Panc1 (cell line): Measurements from ENCODE around the gene SLC30A3. TPM values are rescaled to one million over a fixed set of nuclear protein-coding genes. Genes with fewer than 3 reads are reported as not detected.
A peak's percentile ranks its signal among the peaks of the same experiment; 100 is the strongest.

Experiments
- ATAC-seq: fragments of 200-7000 bp; cut with Tn5 transposase; 2 replicates; pipeline ENCODE4 v1.9.1; 2020; ENCODE audit warnings: mild to moderate bottlenecking, moderate library complexity
- BruUV-seq: library from RNA; stranded (reverse); fragments of 400-500 nt; replicated peaks from 2 replicates; lab custom pipeline; 2021; lab: Mats Ljungman, UMichigan
- CTCF ChIA-PET: fragments of 300-600 bp; sonication (Branson Sonifier 250); formaldehyde crosslinking; loops from one replicate; lab custom pipeline; 2022; ENCODE audit warnings: antibody characterized with exemption; lab: Charles Lee
- POLR2A ChIA-PET: fragments of 300-600 bp; sonication (Branson Sonifier 250); formaldehyde crosslinking; loops from one replicate; lab custom pipeline; 2022; ENCODE audit warnings: antibody characterized with exemption; lab: Charles Lee
- DNase-seq: peaks from one replicate; pipeline ENCODE4 v3.0.0-alpha.2; 2010; ENCODE audit warnings: low read depth, low spot score
- H3K27ac ChIP-seq: 2 replicates; pipeline ENCODE4 v1.5.1; 2011; ENCODE audit warnings: mild to moderate bottlenecking, low read length, inconsistent platforms
- H3K27me3 ChIP-seq: fragments of 200-500 bp; sonication (Bioruptor generic); 2 replicates; pipeline ENCODE4 v1.6.0; 2014; ENCODE audit warnings: low read length, inconsistent platforms; ENCODE audit not compliant: control insufficient read depth, insufficient read depth
- H3K36me3 ChIP-seq: fragments of 200-500 bp; sonication (Bioruptor generic); 2 replicates; pipeline ENCODE4 v1.5.1; 2014; ENCODE audit warnings: inconsistent platforms, mild to moderate bottlenecking, low read length, moderate library complexity; ENCODE audit not compliant: control insufficient read depth, insufficient read depth
- H3K4me1 ChIP-seq: 2 replicates; pipeline ENCODE4 v1.5.1; 2011; ENCODE audit warnings: inconsistent platforms, mild to moderate bottlenecking, low read length, moderate library complexity; ENCODE audit not compliant: control insufficient read depth, insufficient read depth
- H3K4me3 ChIP-seq, 2 experiments: 2 replicates each; pipeline ENCODE4 v1.5.1; 2011 to 2012; ENCODE audit warnings: low read depth in 2 of 2, low read length in 2 of 2, mild to moderate bottlenecking in 2 of 2, inconsistent platforms in 1 of 2, moderate library complexity in 1 of 2
- H3K9me3 ChIP-seq: fragments of 200-500 bp; sonication (Bioruptor generic); 2 replicates; pipeline ENCODE4 v1.5.1; 2014; ENCODE audit warnings: low read depth, mild to moderate bottlenecking, inconsistent platforms, low read length, moderate library complexity; ENCODE audit not compliant: control insufficient read depth, insufficient read depth
- CTCF ChIP-seq: fragments of 450-650 bp; IDR thresholded peaks from 2 replicates; pipeline ENCODE4 v1.5.1; 2017; ENCODE audit warnings: mild to moderate bottlenecking
- POLR2AphosphoS5 ChIP-seq: IDR thresholded peaks from 2 replicates; pipeline ENCODE4 v1.6.1; 2012; ENCODE audit warnings: mild to moderate bottlenecking, low read depth, low read length, moderate library complexity
- REST ChIP-seq, 2 experiments: IDR thresholded peaks; 2 replicates each; pipeline ENCODE4 v1.6.1; 2011 to 2012; ENCODE audit warnings: low read depth in 2 of 2, control low read depth in 1 of 2, low read length in 1 of 2, mild to moderate bottlenecking in 1 of 2, moderate library complexity in 1 of 2; ENCODE audit not compliant: insufficient read depth in 1 of 2
- SIN3A ChIP-seq: IDR thresholded peaks from 2 replicates; pipeline ENCODE4 v1.6.1; 2012; ENCODE audit warnings: low read depth, mild to moderate bottlenecking, low read length, moderate library complexity, borderline replicate concordance; ENCODE audit not compliant: insufficient read depth
- TCF7L2 ChIP-seq: IDR thresholded peaks from 2 replicates; pipeline ENCODE4 v1.6.1; 2011; ENCODE audit warnings: mild to moderate bottlenecking, low read depth, low read length, inconsistent platforms
- in situ Hi-C: cut with HindIII; loops from 2 replicates; pipeline ENCODE4 v1.10.0; 2016; ENCODE audit warnings: low sequenced_read_pairs, low pct_unique_long_range_greater_than_20kb
- intact Hi-C: fragments of 100-400 bp; cut with micrococcal nuclease; formaldehyde crosslinking; loops from one replicate; pipeline ENCODE4 v1.10.0; 2022; ENCODE audit not compliant: unreplicated experiment
- total RNA-seq: library from RNA; stranded (reverse); gene quantifications from one replicate; pipeline ENCODE4 v1.2.1, GENCODE V29; 2021; ENCODE audit not compliant: unreplicated experiment

Gene SLC30A3
- total RNA-seq, 1 experiment from 2014 or later: 0.59 TPM

GRCh38 chr2:27214941-27215340 is 47.9 kb downstream of the SLC30A3 start:
- POLR2A ChIA-PET: no interaction called here
- intact Hi-C loops: no loop called here
- TF ChIP-seq CTCF: no peak
- no peak for TF ChIP-seq REST (IDR thresholded peaks at IDR 0.05; ENCODE audit: insufficient read depth in 1 of 2, low read depth in 2 of 2, low read length in 1 of 2)
- no peak for TF ChIP-seq SIN3A
- no peak for TF ChIP-seq TCF7L2
- TF ChIP-seq POLR2AphosphoS5: no peak
- H3K36me3 ChIP-seq: peaks cover 20% of the 10 kb centered on the region; the same call in 1 of the 2 replicates
- DNase-seq (no peak), ATAC-seq (no peak)
- BruUV-seq: no TSS peak
- in situ Hi-C loops: no loop called here
- CTCF ChIA-PET: no interaction called here
- H3K27ac ChIP-seq: no peak overlapping the region
- no peaks in the 10 kb centered on the region for H3K9me3 ChIP-seq
- H3K27me3 ChIP-seq: no peaks in the 10 kb centered on the region
- H3K4me1 ChIP-seq: peaks cover 21% of the 10 kb centered on the region
- no peak overlapping the region for H3K4me3 ChIP-seq

GRCh38 chr2:27212626-27213471 is 50.0 kb downstream of the SLC30A3 start:
- Histone ChIP-seq H3K27me3 (no peaks in the 10 kb centered on the region), H3K4me3 (peak overlapping the region; percentile 69 to 98), H3K27ac (peak overlapping the region; percentile 98), H3K36me3 (peaks cover 11% of the 10 kb centered on the region), H3K9me3 (no peaks in the 10 kb centered on the region), H3K4me1 (peaks cover 12% of the 10 kb centered on the region)
- in situ Hi-C loops (no loop called here), intact Hi-C loops (no loop called here)
- no peak for DNase-seq
- TF ChIP-seq POLR2AphosphoS5 (no peak), SIN3A (no peak; the same call in 1 of the 2 replicates), CTCF (no peak), REST (IDR thresholded peaks at IDR 0.05; ENCODE audit: insufficient read depth in 1 of 2, low read depth in 2 of 2, low read length in 1 of 2) (no peak), TCF7L2 (no peak)
- no TSS peak for BruUV-seq
- ATAC-seq: peak; percentile 8
- ChIA-PET CTCF (no interaction called here), POLR2A (interaction anchor here (0.6 to 0.7 kb wide), 2 partner anchors 34 to 95 kb away, joined by 4 to 9 read pairs; no protein-coding TSS in a partner anchor)
